ENCODE measurements around the gene IGFL2. TPM values are rescaled to one million over a fixed set of nuclear protein-coding genes. Genes with fewer than 3 reads are reported as not detected.
A peak's percentile ranks its signal among the peaks of the same experiment; 100 is the strongest.

IGFL2 gene
- total and polyA plus RNA-seq, 8 donors: 0.45 TPM; not detected in 7

GRCh38 chr19:46209472-46209871 is 61.4 kb downstream of the IGFL2 start:
- no peak overlapping the region for H3K27ac ChIP-seq
- intact Hi-C loops (cut with DNase I; ENCODE audit: low total_unique reads): no loop called here
- no peaks in the 10 kb centered on the region for H3K9me3 ChIP-seq
- TF ChIP-seq POLR2A (IDR thresholded peaks at IDR 0.05) (no peak), POLR2AphosphoS5 (IDR thresholded peaks at IDR 0.05) (no peak), EP300 (IDR thresholded peaks at IDR 0.05) (no peak), CTCF (IDR thresholded peaks at IDR 0.05) (no peak)
- peaks cover 0 to 23% (median 13%) of the 10 kb centered on the region in 4 donors for H3K4me1 ChIP-seq
- H3K27me3 ChIP-seq: peaks cover 0 to 25% (median 0%) of the 10 kb centered on the region in 3 donors
- DNase-seq: no peak
- H3K36me3 ChIP-seq: no peaks in the 10 kb centered on the region
- WGBS, 5 donors: 78 to 91% (median 88%) methylated on average over 1 of the region's 1 CpG
- no peak overlapping the region for H3K4me3 ChIP-seq

GRCh38 chr19:46210669-46211068 is 62.6 kb downstream of the IGFL2 start:
- H3K27ac ChIP-seq: peak overlapping the region in 3 of 5 donors; percentile 31 to 62 (median 35)
- H3K9me3 ChIP-seq: no peaks in the 10 kb centered on the region
- H3K36me3 ChIP-seq: no peaks in the 10 kb centered on the region
- intact Hi-C loops (cut with DNase I; ENCODE audit: low total_unique reads): no loop called here
- peak in 1 of 2 donors; percentile 30 for DNase-seq
- TF ChIP-seq POLR2AphosphoS5 (IDR thresholded peaks at IDR 0.05) (no peak), CTCF (IDR thresholded peaks at IDR 0.05) (no peak), EP300 (IDR thresholded peaks at IDR 0.05) (no peak)
- WGBS, 5 donors: 23 to 35% (median 29%) methylated on average over 1 of the region's 1 CpG
- H3K4me3 ChIP-seq: no peak overlapping the region
- H3K27me3 ChIP-seq: peaks cover 0 to 25% (median 0%) of the 10 kb centered on the region in 3 donors
- peaks cover 0 to 23% (median 13%) of the 10 kb centered on the region in 4 donors for H3K4me1 ChIP-seq

Other genes starting within 250 kb of the IGFL2 start
- 10 to 100 TPM in 1 of 5 donors, 1 to 10 TPM in 1, under 1 TPM in 3; 0.58 to 12.2 (median 0.73) TPM for gene MYPOP, start 245.6 kb upstream of the IGFL2 start, total RNA-seq
- gene MYPOP, start 245.6 kb upstream of the IGFL2 start, polyA plus RNA-seq: 1 to 10 TPM; 4.2 to 5.0 (median 5.0) TPM
- not detected for gene NANOS2, start 233.5 kb upstream of the IGFL2 start, total RNA-seq
- gene NANOS2, start 233.5 kb upstream of the IGFL2 start, polyA plus RNA-seq: not detected
- gene NOVA2, start 174.4 kb upstream of the IGFL2 start, total RNA-seq: 1 to 10 TPM in 2 of 5 donors, under 1 TPM in 1, not detected in 2; 0.45 to 1.8 (median 1.2) TPM
- 10 to 100 TPM in 1 of 3 donors, 1 to 10 TPM in 1, under 1 TPM in 1; 0.38 to 10.7 (median 1.4) TPM for gene NOVA2, start 174.4 kb upstream of the IGFL2 start, polyA plus RNA-seq
- gene CCDC61, start 152.8 kb upstream of the IGFL2 start, total RNA-seq: 10 to 100 TPM in 3 of 5 donors, 1 to 10 TPM in 2; 2.4 to 38.8 (median 14.5) TPM
- gene CCDC61, start 152.8 kb upstream of the IGFL2 start, polyA plus RNA-seq: 10 to 100 TPM; 10.7 to 17.9 (median 12.0) TPM
- gene PGLYRP1, start 125.2 kb upstream of the IGFL2 start, total RNA-seq: not detected
- gene PGLYRP1, start 125.2 kb upstream of the IGFL2 start, polyA plus RNA-seq: 1 to 10 TPM in 1 of 3 donors, under 1 TPM in 1, not detected in 1; 0.56 to 3.5 TPM
- gene IGFL4, start 107.2 kb upstream of the IGFL2 start, total RNA-seq: not detected
- under 1 TPM in 1 of 3 donors, not detected in 2; 0.15 TPM for gene IGFL4, start 107.2 kb upstream of the IGFL2 start, polyA plus RNA-seq
- gene IGFL3, start 23.6 kb upstream of the IGFL2 start, total RNA-seq: not detected
- gene IGFL3, start 23.6 kb upstream of the IGFL2 start, polyA plus RNA-seq: not detected
- gene IGFL1, start 81.5 kb downstream of the IGFL2 start, total RNA-seq: not detected
- under 1 TPM in 2 of 3 donors, not detected in 1; 0.50 to 0.88 TPM for gene IGFL1, start 81.5 kb downstream of the IGFL2 start, polyA plus RNA-seq
- 100 to 1,000 TPM in 4 of 5 donors, 10 to 100 TPM in 1; 83.2 to 235 (median 144) TPM for gene HIF3A, start 148.8 kb downstream of the IGFL2 start, total RNA-seq
- 10 to 100 TPM; 17.6 to 22.0 (median 20.5) TPM for gene HIF3A, start 148.8 kb downstream of the IGFL2 start, polyA plus RNA-seq
- gene PPP5C, start 198.8 kb downstream of the IGFL2 start, total RNA-seq: 100 to 1,000 TPM in 1 of 5 donors, 10 to 100 TPM in 4; 54.5 to 124 (median 82.0) TPM
- 10 to 100 TPM; 29.6 to 39.3 (median 35.4) TPM for gene PPP5C, start 198.8 kb downstream of the IGFL2 start, polyA plus RNA-seq